HFF-Myc (cell line): Measurements from ENCODE around the gene HIC1.

Experiments used
- DNase-seq: peaks from one replicate; pipeline ENCODE4 v3.0.0-alpha.2; 2011; ENCODE audit warnings: low read depth; ENCODE audit errors: extremely low read depth
- H3K4me3 ChIP-seq: replicated peaks from 2 replicates; pipeline ENCODE4 v1.5.1; 2011; ENCODE audit warnings: low read depth, mild to moderate bottlenecking, control low read depth, low read length
- CTCF ChIP-seq: IDR thresholded peaks from 2 replicates; pipeline ENCODE4 v1.5.1; 2012; ENCODE audit warnings: mild to moderate bottlenecking, low read depth, low read length, control low read depth; ENCODE audit errors: missing control alignments

Gene HIC1

GRCh38 chr17:2013994-2014317 lies 40.9 kb upstream of the HIC1 start:
- no peak for DNase-seq
- no peak overlapping the region for H3K4me3 ChIP-seq
- TF ChIP-seq CTCF = no peak

- no peak overlapping the region for H3K4me3 ChIP-seq
- TF ChIP-seq CTCF = no peak
- DNase-seq = no peak
Measured at GRCh38 chr17:2015314-2015713, 39.6 kb upstream of the HIC1 start.

GRCh38 chr17:2016494-2016893 lies 38.4 kb upstream of the HIC1 start:
- TF ChIP-seq CTCF = no peak
- H3K4me3 ChIP-seq = no peak overlapping the region
- DNase-seq = no peak

- DNase-seq = no peak
- H3K4me3 ChIP-seq = no peak overlapping the region
- no peak for TF ChIP-seq CTCF
Measured at GRCh38 chr17:2017274-2017941, 37.5 kb upstream of the HIC1 start.

- no peak overlapping the region for H3K4me3 ChIP-seq
- TF ChIP-seq CTCF = no peak
- DNase-seq = no peak
Measured at GRCh38 chr17:2018716-2019510, 36.0 kb upstream of the HIC1 start.

GRCh38 chr17:2019723-2020122 lies 35.2 kb upstream of the HIC1 start:
- H3K4me3 ChIP-seq = no peak overlapping the region
- TF ChIP-seq CTCF = no peak
- DNase-seq = no peak
